DND-41 (cell line): ENCODE measurements around the gene EP400.

Experiments used
- ATAC-seq: fragments of 200-7000 bp; cut with Tn5 transposase; 3 replicates; pipeline ENCODE4 v1.9.1; 2021; ENCODE audit warnings: low read depth; ENCODE audit not compliant: insufficient read depth
- DNase-seq: peaks from one replicate; pipeline ENCODE4 v3.0.0-alpha.2; 2020
- H2AFZ ChIP-seq: 2 replicates; pipeline ENCODE4 v1.6.0; 2012; ENCODE audit warnings: low read depth, low read length
- H3K27ac ChIP-seq: 2 replicates; pipeline ENCODE4 v1.5.1; 2012; ENCODE audit warnings: low read length, inconsistent platforms
- H3K27me3 ChIP-seq: fragments of 200-600 bp; sonication (generic); 2 replicates; pipeline ENCODE4 v1.6.0; 2012; ENCODE audit warnings: low read length, mild to moderate bottlenecking, inconsistent platforms; ENCODE audit not compliant: insufficient read depth, poor library complexity
- H3K36me3 ChIP-seq: 2 replicates; pipeline ENCODE4 v1.5.1; 2012; ENCODE audit warnings: low read length, inconsistent platforms; ENCODE audit not compliant: insufficient read depth
- H3K4me1 ChIP-seq: 2 replicates; pipeline ENCODE4 v1.5.1; 2012; ENCODE audit warnings: mild to moderate bottlenecking, low read length; ENCODE audit not compliant: insufficient read depth
- H3K4me2 ChIP-seq: 2 replicates; pipeline ENCODE4 v1.6.0; 2012; ENCODE audit warnings: mild to moderate bottlenecking, moderate library complexity, low read length, inconsistent platforms; ENCODE audit not compliant: insufficient read depth
- H3K4me3 ChIP-seq, 2 experiments: fragments of 200-600 bp in 1 of 2; shearing (Covaris generic) in 1 of 2; 2 replicates each; pipeline ENCODE4 v1.5.1; 2012 to 2016; ENCODE audit warnings: inconsistent platforms in 2 of 2, low read length in 2 of 2, mild to moderate bottlenecking in 2 of 2, low read depth in 1 of 2, moderate library complexity in 1 of 2
- H3K79me2 ChIP-seq: 2 replicates; pipeline ENCODE4 v1.6.0; 2012; ENCODE audit warnings: low read length, inconsistent platforms; ENCODE audit not compliant: insufficient read depth
- H3K9ac ChIP-seq: 2 replicates; pipeline ENCODE4 v1.6.0; 2012; ENCODE audit warnings: low read depth, mild to moderate bottlenecking, inconsistent platforms, low read length, moderate library complexity
- H3K9me3 ChIP-seq: 2 replicates; pipeline ENCODE4 v1.5.1; 2012; ENCODE audit warnings: low read length, moderate library complexity, mild to moderate bottlenecking, inconsistent platforms; ENCODE audit not compliant: insufficient read depth, severe bottlenecking
- H4K20me1 ChIP-seq: 2 replicates; pipeline ENCODE4 v1.6.0; 2012; ENCODE audit warnings: low read length; ENCODE audit not compliant: insufficient read depth
- CTCF ChIP-seq: IDR thresholded peaks from 2 replicates; pipeline ENCODE4 v1.5.1; 2012; ENCODE audit warnings: borderline replicate concordance, low read length, moderate library complexity, mild to moderate bottlenecking; ENCODE audit not compliant: poor library complexity, severe bottlenecking; ENCODE audit errors: extremely low read depth
- EZH2 ChIP-seq: IDR thresholded peaks from 3 replicates; pipeline ENCODE4 v1.6.1; 2012; ENCODE audit warnings: borderline replicate concordance, low read depth, mild to moderate bottlenecking, moderate library complexity, low read length, inconsistent platforms; ENCODE audit not compliant: severe bottlenecking

Gene EP400

GRCh38 chr12:131910302-131911027, 39.3 kb upstream of the EP400 start:
- no peak for ATAC-seq
- no peak overlapping the region for H3K4me2 ChIP-seq
- H3K27ac ChIP-seq: no peak overlapping the region
- H3K4me1 ChIP-seq: no peaks in the 10 kb centered on the region
- H3K9ac ChIP-seq: no peak overlapping the region
- H3K36me3 ChIP-seq: peaks cover 93% of the 10 kb centered on the region
- peaks cover 11% of the 10 kb centered on the region; the same call in 1 of the 2 replicates for H3K79me2 ChIP-seq
- no peaks in the 10 kb centered on the region for H3K9me3 ChIP-seq
- no peak for DNase-seq
- H4K20me1 ChIP-seq: peaks cover 45% of the 10 kb centered on the region
- TF ChIP-seq EZH2: no peak
- TF ChIP-seq CTCF: no peak
- no peak overlapping the region for H2AFZ ChIP-seq
- no peaks in the 10 kb centered on the region for H3K27me3 ChIP-seq
- no peak overlapping the region for H3K4me3 ChIP-seq

GRCh38 chr12:131911028-131911650, 38.6 kb upstream of the EP400 start:
- Histone ChIP-seq H3K4me1 (no peaks in the 10 kb centered on the region), H3K27me3 (no peaks in the 10 kb centered on the region), H3K79me2 (peaks cover 8% of the 10 kb centered on the region; the same call in 1 of the 2 replicates), H3K27ac (no peak overlapping the region), H3K9me3 (no peaks in the 10 kb centered on the region), H3K4me3 (no peak overlapping the region), H2AFZ (no peak overlapping the region), H3K36me3 (peaks cover 95% of the 10 kb centered on the region), H3K9ac (no peak overlapping the region), H3K4me2 (no peak overlapping the region), H4K20me1 (peaks cover 38% of the 10 kb centered on the region)
- ATAC-seq (no peak), DNase-seq (no peak)
- no peak for TF ChIP-seq CTCF
- no peak for TF ChIP-seq EZH2

- H3K27ac ChIP-seq: no peak overlapping the region
These were observed 37.8 kb upstream of the EP400 start for GRCh38 chr12:131911851-131912477.

More at GRCh38 chr12:131911851-131912477, 37.8 kb upstream of the EP400 start:
- Histone ChIP-seq H3K27me3 (no peaks in the 10 kb centered on the region), H3K4me3 (no peak overlapping the region), H3K79me2 (peaks cover 2% of the 10 kb centered on the region; the same call in 1 of the 2 replicates), H4K20me1 (peaks cover 30% of the 10 kb centered on the region), H3K4me2 (no peak overlapping the region), H3K36me3 (peaks cover 94% of the 10 kb centered on the region), H3K9ac (no peak overlapping the region), H3K9me3 (no peaks in the 10 kb centered on the region), H2AFZ (no peak overlapping the region), H3K4me1 (no peaks in the 10 kb centered on the region)
- no peak for TF ChIP-seq CTCF
- no peak for TF ChIP-seq EZH2
- DNase-seq (no peak), ATAC-seq (no peak)
